HEK293 (cell line): ENCODE results near the gene OLA1.

Source experiments
- CTCF ChIA-PET: fragments of 350-600 bp; formaldehyde crosslinking; extraction: SDS; loops from one replicate; lab custom pipeline; 2021; ENCODE audit warnings: antibody characterized with exemption; lab: Yijun Ruan, JAX
- POLR2A ChIA-PET: fragments of 300-600 bp; formaldehyde crosslinking; extraction: SDS; loops from one replicate; lab custom pipeline; 2020; ENCODE audit warnings: antibody characterized with exemption, inconsistent platforms; lab: Yijun Ruan, JAX
- H3K27ac ChIP-seq: fragments of 200-500 bp; sonication (Bioruptor generic); 2 replicates; pipeline ENCODE4 v1.5.1; 2014; ENCODE audit warnings: low read depth, low read length, control low read depth, inconsistent platforms; ENCODE audit errors: extremely low read depth
- H3K36me3 ChIP-seq, 2 experiments: fragments of 200-500 bp in 1 of 2; sonication (Bioruptor generic) in 1 of 2; 1 replicate in 1 of 2; 2 replicates in 1 of 2; pipeline ENCODE4 v1.5.1; 2014 to 2017; ENCODE audit warnings: inconsistent platforms in 2 of 2, low read length in 2 of 2; ENCODE audit not compliant: control insufficient read depth in 2 of 2, insufficient read depth in 1 of 2
- H3K4me1 ChIP-seq: fragments of 200-500 bp; sonication (Bioruptor generic); 2 replicates; pipeline ENCODE4 v1.5.1; 2014; ENCODE audit warnings: mild to moderate bottlenecking, low read length, inconsistent platforms; ENCODE audit not compliant: control insufficient read depth, insufficient read depth
- H3K4me3 ChIP-seq: 2 replicates; pipeline ENCODE4 v1.5.1; 2011; ENCODE audit warnings: low read depth, mild to moderate bottlenecking, control low read depth, low read length, moderate library complexity
- H3K9me3 ChIP-seq: fragments of 200-500 bp; sonication (Bioruptor generic); 2 replicates; pipeline ENCODE4 v1.5.1; 2014; ENCODE audit warnings: low read depth, low read length, inconsistent platforms; ENCODE audit not compliant: control insufficient read depth, insufficient read depth
- GLI4 ChIP-seq: fragments of 450-650 bp; formaldehyde crosslinking; IDR thresholded peaks from 2 replicates; pipeline ENCODE4 v1.5.1; 2016; ENCODE audit warnings: missing biosample characterization, missing genetic modification characterization
- PRDM1 ChIP-seq: fragments of 450-650 bp; formaldehyde crosslinking; IDR thresholded peaks from 2 replicates; pipeline ENCODE4; 2016; ENCODE audit warnings: missing biosample characterization, missing genetic modification characterization
- PRDM10 ChIP-seq: fragments of 450-650 bp; formaldehyde crosslinking; IDR thresholded peaks from 2 replicates; pipeline ENCODE4 v1.5.1; 2016; ENCODE audit warnings: missing biosample characterization, missing genetic modification characterization
- SCRT1 ChIP-seq: fragments of 450-650 bp; formaldehyde crosslinking; IDR thresholded peaks from 2 replicates; pipeline ENCODE4 v1.5.1; 2016; ENCODE audit warnings: missing biosample characterization, missing genetic modification characterization, borderline replicate concordance
- ZBTB10 ChIP-seq: fragments of 450-650 bp; formaldehyde crosslinking; IDR thresholded peaks from 2 replicates; pipeline ENCODE4 v1.5.1; 2016; ENCODE audit warnings: missing biosample characterization, missing genetic modification characterization
- ZNF214 ChIP-seq: fragments of 450-650 bp; formaldehyde crosslinking; IDR thresholded peaks from 2 replicates; pipeline ENCODE4 v1.5.1; 2017; ENCODE audit warnings: missing biosample characterization, mild to moderate bottlenecking, missing genetic modification characterization, borderline replicate concordance
- ZNF239 ChIP-seq: fragments of 450-650 bp; formaldehyde crosslinking; IDR thresholded peaks from 2 replicates; pipeline ENCODE4 v1.5.1; 2016; ENCODE audit warnings: missing biosample characterization, missing genetic modification characterization
- ZNF280C ChIP-seq: fragments of 450-650 bp; formaldehyde crosslinking; IDR thresholded peaks from 2 replicates; pipeline ENCODE4 v1.5.1; 2016; ENCODE audit warnings: missing biosample characterization, missing genetic modification characterization
- ZNF488 ChIP-seq: fragments of 450-650 bp; formaldehyde crosslinking; IDR thresholded peaks from 2 replicates; pipeline ENCODE4 v1.5.1; 2016; ENCODE audit warnings: missing biosample characterization, missing genetic modification characterization
- ZNF549 ChIP-seq: fragments of 450-650 bp; IDR thresholded peaks from 2 replicates; pipeline ENCODE4 v1.5.1; 2018; ENCODE audit warnings: missing biosample characterization, missing genetic modification characterization, mild to moderate bottlenecking, inconsistent platforms, moderate library complexity
- ZNF626 ChIP-seq: fragments of 450-650 bp; sonication (Bioruptor Pico); formaldehyde crosslinking; IDR thresholded peaks from 2 replicates; pipeline ENCODE4 v1.5.1; 2018; ENCODE audit warnings: missing biosample characterization, missing genetic modification characterization, inconsistent platforms
- ZNF654 ChIP-seq: fragments of 450-650 bp; formaldehyde crosslinking; IDR thresholded peaks from 2 replicates; pipeline ENCODE4 v1.5.1; 2016; ENCODE audit warnings: low read depth, missing biosample characterization, missing genetic modification characterization
- ZNF768 ChIP-seq: fragments of 450-650 bp; formaldehyde crosslinking; IDR thresholded peaks from 2 replicates; pipeline ENCODE4 v1.5.1; 2018; ENCODE audit warnings: missing biosample characterization, mild to moderate bottlenecking, missing genetic modification characterization

OLA1 gene

GRCh38 chr2:174235680-174236079 lies 12.7 kb downstream of the OLA1 start:
- Histone ChIP-seq H3K4me1 (peaks cover 19% of the 10 kb centered on the region), H3K4me3 (no peak overlapping the region), H3K36me3 (peaks cover 0 to 7% of the 10 kb centered on the region in 2 experiments; a peak in 2 of 3 replicates), H3K27ac (no peak overlapping the region), H3K9me3 (no peaks in the 10 kb centered on the region)
- TF ChIP-seq ZNF768 (tag by site-specific recombination): no peak
- peak; percentile 55 for TF ChIP-seq PRDM10 (tag by site-specific recombination)
- TF ChIP-seq SCRT1 (tag by site-specific recombination): no peak
- no peak for TF ChIP-seq ZNF488 (tag by site-specific recombination)
- ChIA-PET POLR2A (interaction anchor here (0.5 to 1.3 kb wide), 2 partner anchors 10 to 97 kb away, joined by 4 to 5 read pairs; no protein-coding TSS in a partner anchor), CTCF (no interaction called here)

GRCh38 chr2:174233771-174234275 lies 14.5 kb downstream of the OLA1 start:
- peaks cover 0 to 11% of the 10 kb centered on the region in 2 experiments; a peak in 2 of 3 replicates for H3K36me3 ChIP-seq
- CTCF ChIA-PET: interaction anchor here (0.6 to 0.8 kb wide), 2 partner anchors 8 to 28 kb away, joined by 3 to 4 read pairs; no protein-coding TSS in a partner anchor
- no peak overlapping the region for H3K27ac ChIP-seq
- TF ChIP-seq ZBTB10 (tag by site-specific recombination) (no peak), GLI4 (no peak), ZNF549 (no peak), ZNF214 (no peak), ZNF239 (tag by site-specific recombination) (no peak), ZNF280C (no peak), ZNF626 (no peak)
- peaks cover 19% of the 10 kb centered on the region for H3K4me1 ChIP-seq
- POLR2A ChIA-PET: interaction anchor here (0.6 to 1.4 kb wide), 3 partner anchors 15 to 104 kb away, joined by 3 to 5 read pairs (median 4); partner anchors contain the start of gene OLA1
- no peaks in the 10 kb centered on the region for H3K9me3 ChIP-seq
- no peak overlapping the region for H3K4me3 ChIP-seq

GRCh38 chr2:174227748-174228147 lies 20.6 kb downstream of the OLA1 start:
- peak; percentile 28; the same call in 1 of the 2 replicates for TF ChIP-seq PRDM1
- TF ChIP-seq ZNF654 (tag by site-specific recombination): no peak
- TF ChIP-seq, all 188 proteins: peak for 1
- Histone ChIP-seq H3K36me3 (peaks cover 10 to 45% of the 10 kb centered on the region in 2 experiments; a peak in 2 of 3 replicates), H3K4me3 (no peak overlapping the region)

More at GRCh38 chr2:174227748-174228147, 20.6 kb downstream of the OLA1 start:
- ChIA-PET POLR2A (no interaction called here), CTCF (no interaction called here)
- Histone ChIP-seq H3K4me1 (peaks cover 2% of the 10 kb centered on the region; the same call in 1 of the 2 replicates), H3K9me3 (no peaks in the 10 kb centered on the region), H3K27ac (no peak overlapping the region)
